NCI-H2029 (cell line): Measurements from ENCODE around the gene MDM2.

ENCODE experiments used
- DNase-seq: peaks from one replicate; lab custom pipeline; 2025; lab: John Stamatoyannopoulos, UW

Gene MDM2

DNA sequence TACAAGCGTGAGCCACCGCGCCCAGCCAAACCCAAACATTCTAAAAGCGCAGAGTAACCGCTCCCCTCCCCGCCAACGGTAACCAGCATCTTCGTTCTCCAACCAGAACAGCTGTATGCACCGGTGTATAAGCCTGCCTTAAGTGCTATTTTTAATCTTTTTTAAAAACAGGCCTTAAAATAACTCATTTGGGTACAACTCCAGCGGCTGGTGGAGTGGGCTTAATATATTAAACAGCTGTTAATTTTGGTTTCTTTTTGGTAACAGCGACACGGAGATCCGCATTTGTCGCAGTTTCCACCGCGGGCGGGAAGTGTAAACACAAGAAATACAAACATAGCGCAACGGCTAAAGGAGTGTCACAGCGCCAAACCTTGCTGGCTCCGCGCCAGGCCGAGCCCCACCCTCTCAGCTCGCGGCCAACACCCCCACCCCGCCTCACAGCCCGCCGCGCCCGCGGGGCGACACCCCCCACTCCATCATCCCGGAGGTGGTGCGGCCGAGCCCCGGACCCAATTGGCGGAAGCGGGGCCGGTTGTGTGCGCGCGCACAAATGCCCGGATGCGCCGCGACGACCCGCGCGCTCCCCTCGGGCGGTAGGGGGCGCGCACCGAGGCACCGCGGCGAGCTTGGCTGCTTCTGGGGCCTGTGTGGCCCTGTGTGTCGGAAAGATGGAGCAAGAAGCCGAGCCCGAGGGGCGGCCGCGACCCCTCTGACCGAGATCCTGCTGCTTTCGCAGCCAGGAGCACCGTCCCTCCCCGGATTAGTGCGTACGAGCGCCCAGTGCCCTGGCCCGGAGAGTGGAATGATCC is at the start of gene MDM2:
Gene MDM2, plus strand, starts transcription at position 602 of the 812 bp plus-strand sequence. CDS start 301 bp downstream, outside the sequence.
- DNase-seq: peak; percentile 93

DNA sequence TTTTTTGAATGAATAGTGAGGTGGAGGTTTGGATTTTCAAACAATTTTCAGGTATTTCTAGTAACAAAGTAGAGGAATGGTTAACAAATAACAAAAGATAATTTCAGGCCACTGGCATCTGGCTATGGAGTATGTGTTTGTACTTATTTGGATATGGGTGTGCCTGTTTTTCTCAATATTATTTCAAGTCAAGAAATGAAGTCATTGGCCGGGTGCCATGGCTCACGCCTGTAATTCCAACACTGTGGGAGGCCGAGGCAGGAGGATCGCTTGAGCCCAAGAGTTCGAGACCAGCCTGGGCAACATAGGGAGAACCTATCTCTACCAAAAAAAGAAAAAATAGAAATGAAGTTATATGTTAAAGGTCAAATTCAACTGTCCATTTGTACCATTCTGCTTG is 48.1 kb upstream of the MDM2 start:
- DNase-seq: no peak

DNA sequence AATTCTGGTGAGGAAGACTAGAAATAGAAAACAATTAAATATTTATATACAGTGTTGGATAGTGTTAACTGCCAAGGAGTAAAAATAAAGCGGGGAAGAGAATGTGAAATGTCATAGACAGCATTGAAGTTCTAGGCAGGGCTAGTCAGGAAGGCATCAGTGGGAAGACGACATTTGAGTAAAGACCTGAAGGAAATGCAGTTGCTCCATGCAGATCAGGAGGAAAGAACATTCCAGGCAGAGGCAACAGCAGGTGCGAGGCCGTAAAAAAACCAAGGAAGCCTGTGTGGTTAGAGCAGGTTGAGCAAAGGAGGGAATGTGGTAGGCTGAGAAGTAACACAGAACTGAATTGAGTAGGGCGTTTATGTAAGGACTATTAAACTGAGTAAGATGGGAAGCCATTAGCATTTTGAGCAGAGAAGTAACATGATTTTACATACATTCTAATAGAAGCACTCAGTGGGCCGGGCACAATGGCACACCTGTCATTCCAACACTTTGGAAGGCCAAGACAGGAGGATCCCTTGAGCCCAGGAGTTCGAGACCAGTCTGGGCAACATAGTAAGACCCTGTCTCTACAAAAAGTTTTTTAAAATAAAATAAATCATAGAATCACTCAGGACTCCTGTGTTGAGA is 47.1 kb upstream of the MDM2 start:
- no peak for DNase-seq

DNA sequence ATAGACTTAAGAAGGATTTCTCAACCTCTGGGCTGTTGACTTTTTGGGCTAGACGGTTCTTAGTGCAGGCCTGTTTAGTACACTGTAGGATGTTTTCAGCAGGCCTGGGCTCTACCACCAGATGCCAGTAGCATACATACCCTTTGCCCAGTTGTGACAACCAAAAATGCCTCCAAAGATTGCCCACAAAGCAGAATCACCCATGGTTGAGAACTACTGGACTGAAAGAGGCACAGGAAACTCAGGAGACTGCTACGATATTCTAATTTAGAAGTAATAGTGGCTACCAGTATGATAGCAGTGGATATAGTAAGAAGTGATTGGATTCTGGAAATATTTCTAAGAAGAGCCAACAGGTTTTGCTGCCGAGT is 46.5 kb upstream of the MDM2 start:
- DNase-seq: no peak

DNA sequence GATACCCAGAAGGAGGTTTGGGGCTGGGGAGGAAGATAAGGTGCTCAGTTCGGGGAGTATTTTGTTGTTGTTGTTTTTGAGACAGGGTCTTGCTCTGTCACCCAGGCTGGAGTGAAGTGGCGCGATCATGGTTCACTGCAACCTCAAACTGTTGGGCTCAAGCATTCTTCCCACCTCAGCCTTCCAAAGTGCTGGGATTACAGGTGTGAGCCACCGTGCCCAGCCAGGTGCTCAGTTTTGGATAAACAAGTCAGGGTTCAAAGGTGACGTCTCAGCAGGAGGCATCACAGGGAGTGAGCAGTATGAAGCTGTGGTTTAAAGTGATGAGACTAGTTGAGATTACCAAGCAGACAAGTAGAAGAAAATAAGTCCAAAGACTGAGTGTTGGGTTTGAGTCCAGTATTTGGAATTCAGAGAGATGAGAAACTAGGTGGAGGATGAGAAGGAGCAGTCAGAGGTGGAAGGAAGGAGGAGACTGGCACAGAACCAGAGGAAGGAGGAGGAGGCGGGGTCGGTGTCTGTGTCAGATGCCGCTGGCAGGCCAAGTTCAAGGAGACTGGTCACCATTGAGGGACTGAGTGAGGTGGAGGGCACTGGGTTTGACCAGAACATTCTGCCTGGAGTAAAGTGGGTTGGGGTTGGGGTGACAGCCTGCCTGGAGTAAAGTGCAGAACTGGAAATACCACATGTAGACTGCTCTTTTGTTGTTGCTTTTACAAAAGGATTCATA is 45.9 kb upstream of the MDM2 start:
- no peak for DNase-seq

DNA sequence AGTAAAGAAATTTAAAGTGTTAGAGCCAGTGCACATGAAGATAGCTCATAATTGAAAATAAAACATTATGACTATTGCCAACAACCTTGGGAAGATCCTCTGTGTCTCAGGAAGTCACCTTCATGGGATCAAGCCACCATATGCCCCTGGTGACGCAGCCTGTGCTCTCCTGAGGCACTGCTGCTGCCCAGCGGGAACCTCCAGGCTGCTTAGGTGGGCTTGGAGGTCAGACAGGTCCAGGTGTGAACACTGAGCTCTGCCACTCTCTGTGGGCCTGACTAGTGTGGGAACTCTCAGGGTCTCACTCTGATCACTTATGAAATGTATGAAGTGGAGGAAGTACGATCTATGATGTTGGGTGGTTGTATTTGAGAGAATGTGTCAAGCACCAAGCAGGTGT is 45.3 kb upstream of the MDM2 start:
- no peak for DNase-seq

DNA sequence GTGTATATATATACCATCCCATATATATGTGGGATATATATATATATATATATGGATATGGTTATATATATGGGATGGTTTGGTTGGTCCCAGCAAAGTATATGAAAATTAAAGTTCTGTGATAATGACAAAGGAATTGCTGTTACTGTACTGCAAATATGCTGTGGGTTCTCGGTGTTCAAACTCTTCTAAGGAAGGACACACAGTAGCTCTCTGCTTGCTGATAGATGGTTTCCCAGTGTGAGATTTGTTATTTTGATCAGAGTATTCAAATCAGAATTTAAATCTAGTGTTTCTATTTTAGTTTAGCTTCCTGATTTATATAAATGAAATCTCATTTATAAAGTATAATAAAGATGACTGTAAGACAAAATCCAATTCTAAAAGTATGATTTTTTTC is 42.3 kb upstream of the MDM2 start:
- DNase-seq: no peak

DNA sequence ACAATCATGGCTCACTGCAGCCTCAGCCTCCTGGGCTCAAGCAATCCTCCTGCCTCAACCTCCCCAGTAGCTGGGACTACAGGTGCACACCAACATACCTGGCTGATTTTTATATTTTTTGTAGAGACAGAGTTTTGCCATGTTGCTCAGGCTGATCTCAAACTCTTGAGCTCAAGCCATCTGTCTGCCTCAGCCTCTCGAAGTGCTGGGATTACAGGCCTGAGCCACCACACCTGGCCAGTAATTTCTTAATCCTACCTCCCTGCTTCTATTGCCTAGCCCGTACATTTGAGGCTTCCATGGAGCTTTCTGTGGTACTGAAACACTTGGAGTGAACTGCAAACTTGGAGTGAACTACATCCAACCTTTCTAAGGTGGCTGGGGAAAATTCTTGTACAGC is 41.3 kb upstream of the MDM2 start:
- no peak for DNase-seq

DNA sequence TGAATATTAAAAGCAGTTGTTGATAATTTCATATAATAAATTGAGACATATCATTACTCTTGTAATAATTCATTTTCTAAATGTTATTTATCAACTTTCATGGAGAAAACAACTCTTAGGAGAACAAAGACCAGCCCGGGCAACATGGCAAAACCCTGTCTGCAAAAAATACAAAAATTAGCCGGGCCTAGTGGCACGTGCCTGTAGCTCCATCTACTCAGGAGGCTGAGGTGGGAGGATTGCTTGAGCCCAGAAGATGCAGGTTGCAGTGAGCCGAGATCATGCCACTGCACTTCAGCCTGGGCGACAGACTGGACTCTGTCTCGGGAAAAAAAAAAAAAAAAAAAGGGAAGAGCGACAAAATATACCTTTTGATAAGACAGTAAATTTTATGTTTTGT is 40.8 kb upstream of the MDM2 start:
- no peak for DNase-seq

DNA sequence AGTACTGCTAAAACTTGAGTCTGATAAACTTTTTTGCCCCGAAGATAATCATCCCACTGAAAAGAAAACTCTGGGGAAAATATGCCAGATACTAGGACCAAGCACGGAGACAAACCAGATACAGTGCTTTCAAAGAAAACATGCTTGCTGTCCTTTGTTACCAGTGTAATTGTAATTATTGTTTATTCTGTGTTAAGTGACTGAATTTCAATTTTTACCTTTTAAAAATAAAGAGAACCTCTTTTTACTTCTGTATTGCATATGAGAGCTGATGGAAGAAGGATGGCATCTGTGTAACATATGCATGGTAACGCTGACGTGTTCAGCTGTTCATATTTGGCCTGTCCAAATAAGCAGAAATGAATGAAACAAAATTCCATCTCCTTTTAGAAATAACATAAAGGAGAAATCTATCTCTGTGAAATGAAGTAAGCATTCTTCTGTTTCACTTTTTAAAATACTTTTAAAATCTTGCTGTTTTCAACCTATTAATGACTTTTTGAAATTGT is 39.5 kb upstream of the MDM2 start:
- no peak for DNase-seq

DNA sequence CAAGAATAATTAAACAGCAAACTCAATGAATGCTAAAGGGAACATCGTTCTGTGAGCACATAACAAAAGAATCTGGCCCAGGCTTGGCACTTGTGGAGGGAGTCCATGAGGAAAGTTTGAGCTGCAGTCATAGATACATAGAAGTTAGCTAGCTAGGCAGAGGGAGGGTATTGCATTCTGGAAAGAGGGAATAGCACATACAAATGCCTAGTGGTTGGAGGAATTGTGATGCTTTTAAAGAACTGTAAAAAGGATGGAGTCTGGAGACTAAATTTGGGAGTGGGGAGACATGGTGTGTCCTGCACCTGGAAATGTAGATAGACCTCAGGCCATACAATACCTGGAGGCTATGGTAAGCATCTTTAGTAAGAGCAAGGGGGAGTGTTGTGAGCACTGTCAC is 38.0 kb upstream of the MDM2 start:
- no peak for DNase-seq

DNA sequence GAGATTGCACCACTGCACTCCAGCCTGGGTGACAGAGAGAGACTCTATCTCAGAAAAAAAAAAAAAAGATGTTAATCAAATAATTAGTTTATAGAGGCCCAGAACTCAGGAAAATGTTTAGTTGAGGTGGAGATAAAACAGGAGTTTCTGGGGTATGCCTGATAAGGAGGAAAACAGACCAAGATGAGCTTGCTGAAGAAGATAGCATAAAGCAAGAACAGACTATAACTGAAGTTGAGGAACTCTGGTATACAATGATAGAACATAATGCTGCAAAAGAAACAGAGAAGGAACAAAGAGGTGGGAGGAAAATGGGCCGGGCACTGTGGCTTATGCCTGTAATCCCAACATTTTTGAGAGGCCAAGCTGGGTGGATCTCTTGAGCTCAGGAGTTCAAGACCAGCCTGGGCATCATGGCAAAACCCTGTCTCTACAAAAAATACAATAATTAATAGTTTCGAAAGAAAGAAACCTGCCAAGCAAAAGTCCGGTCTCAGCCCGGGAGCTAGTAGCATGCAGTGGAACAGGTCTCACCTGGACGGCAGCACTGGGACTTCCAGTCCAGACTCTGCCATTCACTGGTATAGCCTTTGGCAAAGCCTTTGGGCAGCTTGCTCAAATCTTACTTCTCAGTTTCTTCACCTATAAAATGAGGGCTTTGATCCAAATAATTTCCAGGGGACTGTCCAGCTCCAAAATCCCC is 36.6 kb upstream of the MDM2 start:
- no peak for DNase-seq

DNA sequence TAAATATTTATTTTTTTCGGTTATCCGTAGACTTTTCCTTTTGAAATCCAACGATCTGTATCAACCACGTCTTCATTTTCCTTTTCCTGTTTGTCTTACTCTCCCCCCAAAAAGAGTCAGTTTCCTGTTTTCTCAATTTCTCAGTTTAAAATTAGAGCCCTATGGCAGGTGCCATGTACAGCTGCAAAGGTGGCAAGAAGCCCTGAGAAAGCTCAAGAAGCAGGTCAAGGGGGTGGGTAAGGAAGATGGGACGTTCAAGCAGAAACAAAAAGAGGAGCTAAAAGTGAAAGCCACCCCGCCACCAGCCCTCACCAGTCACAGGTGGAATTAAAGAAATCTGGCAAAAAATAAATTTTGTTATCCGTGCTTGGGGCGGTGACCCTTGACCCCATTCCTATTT is 35.3 kb upstream of the MDM2 start:
- DNase-seq: no peak

DNA sequence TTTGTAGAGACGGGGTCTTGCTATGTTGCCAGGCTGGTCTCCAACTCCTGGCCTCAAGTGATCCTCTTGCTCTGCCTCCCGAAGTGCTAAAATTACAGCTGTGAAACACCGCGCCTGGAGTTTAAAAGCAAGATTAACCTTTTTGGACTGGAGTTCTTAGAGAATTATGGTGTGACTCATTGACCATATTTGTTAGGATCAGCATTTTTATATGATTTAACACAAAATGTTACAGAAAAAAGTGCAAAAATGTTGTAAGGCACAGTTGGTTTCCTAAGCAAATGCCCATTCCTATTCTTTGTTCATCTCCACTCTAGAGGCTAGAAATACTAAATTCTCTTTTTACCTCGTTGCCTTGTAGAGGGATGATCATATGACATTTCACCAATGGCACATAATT is 34.4 kb upstream of the MDM2 start:
- DNase-seq: no peak

DNA sequence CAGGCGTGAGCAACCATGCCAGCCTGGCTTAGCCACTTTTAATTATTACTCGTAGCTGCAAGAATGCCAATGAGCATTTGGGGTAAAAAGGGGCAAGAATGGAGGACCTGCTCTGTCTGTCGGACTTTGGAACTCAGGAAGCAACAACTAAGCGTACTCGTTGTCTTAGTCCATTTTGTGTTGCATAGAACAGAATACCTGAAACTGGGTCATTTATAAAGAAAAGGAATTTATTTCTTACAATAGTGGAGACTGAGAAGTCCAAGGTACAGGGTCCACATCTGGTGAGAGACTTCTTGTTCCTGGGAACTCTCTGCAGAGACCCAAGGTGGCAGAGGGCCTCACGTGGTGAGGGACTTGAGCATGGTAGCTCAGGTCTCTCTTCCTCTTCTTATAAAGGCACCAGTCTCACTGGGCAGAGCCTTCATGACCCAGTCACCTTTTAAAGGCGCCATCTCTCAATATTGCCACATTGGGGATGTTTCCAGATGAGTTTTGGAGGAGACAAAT is 32.8 kb upstream of the MDM2 start:
- DNase-seq: no peak

DNA sequence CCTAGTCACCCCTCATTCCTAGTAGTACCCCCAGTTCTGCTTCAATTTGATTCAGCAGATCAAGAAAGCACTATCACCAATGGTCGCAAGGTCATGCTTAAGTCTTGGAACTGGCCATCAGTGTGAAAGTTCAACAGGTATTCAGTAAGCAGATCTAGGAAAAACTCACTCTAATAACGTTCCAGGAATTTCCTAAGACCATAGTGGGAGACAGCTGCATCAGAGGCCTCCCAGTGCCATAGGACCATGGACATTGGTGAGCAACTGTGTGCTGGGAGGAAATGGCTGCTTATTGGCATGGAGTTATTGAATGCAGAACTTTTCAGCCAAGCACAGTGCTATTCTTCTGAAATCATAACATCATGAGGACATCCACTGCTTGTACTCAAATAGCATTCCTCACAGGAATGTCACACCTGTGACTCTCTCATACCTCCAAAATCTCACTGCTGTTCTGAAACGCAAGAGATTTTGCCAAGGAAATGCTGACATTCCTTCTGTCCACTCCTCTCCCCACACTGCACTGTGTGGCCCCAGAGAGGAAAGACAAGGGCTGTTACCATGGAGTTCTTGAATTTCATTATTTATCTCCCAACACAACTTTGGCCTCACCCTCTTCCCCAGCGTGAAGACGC is 30.9 kb upstream of the MDM2 start:
- DNase-seq: no peak

DNA sequence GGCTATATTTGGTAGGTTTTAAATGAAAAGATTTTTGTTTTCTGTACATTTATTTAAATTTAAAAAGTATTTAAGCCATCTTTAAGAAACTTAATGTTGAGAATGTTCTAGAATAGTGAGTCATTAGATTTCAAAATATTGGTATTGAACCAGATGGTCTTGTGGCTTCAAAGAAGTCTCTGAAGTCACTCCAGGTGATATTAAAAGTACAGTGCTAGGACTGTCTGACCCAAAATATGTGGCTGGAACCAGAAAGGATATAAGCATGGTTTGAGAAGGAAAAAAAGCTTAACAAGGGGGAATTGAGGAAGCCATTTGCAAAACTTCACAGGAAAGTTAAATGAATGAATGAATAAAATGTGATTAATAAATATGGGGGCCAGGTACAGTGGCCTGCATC is 28.7 kb upstream of the MDM2 start:
- DNase-seq: no peak

DNA sequence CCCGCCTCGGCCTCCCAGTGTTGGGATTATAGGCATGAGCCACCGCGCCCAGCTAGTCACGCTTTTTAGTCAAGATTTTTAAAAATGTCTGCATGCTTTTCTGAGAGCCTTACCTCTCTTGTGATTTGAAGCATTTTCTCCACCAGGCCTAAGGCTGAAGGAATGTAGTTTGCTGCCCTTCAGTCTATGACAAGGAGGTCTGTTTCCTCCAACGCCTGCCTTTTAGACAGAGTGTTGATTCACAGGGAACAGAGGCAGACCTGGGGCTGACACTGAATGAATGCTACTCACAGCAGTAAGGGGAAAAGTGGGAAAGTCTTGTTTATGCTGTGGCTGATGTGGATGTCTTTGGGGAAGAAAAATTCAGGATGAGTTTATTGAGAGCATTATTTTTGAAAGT is 27.2 kb upstream of the MDM2 start:
- DNase-seq: no peak

DNA sequence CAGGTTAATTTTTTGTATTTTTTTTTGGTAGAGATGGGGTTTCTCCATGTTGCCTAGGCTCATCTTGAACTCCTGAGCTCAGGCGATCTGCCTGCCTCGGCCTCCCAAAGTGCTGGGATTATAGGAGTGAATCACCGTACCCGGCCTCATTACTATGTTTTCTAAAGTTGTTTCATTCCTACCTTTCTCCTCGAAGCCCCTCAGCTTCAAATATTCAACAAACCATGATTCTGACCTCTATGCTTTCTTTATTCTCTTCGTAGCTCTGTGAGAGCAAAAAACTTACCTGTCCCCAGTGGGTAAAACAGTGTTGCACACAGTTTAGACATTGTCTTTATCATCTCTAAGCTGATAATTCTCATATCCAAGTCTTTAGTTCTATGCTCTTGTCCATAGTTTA is 26.2 kb upstream of the MDM2 start:
- no peak for DNase-seq

DNA sequence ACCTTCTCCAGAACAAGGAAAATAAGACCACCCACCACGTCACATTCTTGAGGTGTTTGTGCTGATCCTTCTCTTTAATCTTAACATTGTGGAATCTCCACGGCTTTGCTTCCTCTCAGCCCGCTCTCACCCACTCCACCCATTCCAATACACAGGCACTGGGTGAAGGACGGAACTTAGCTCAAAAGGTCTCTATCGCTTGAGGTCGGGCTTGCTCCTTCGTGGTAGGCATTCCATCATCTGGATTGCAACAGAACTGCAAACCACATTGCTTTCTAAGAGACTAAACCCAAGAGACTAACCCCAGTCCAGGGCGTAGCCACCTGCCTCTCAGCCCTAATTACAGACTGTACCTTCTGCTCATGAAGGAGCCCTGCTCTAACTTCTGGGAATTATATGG is 24.0 kb upstream of the MDM2 start:
- DNase-seq: no peak

DNA sequence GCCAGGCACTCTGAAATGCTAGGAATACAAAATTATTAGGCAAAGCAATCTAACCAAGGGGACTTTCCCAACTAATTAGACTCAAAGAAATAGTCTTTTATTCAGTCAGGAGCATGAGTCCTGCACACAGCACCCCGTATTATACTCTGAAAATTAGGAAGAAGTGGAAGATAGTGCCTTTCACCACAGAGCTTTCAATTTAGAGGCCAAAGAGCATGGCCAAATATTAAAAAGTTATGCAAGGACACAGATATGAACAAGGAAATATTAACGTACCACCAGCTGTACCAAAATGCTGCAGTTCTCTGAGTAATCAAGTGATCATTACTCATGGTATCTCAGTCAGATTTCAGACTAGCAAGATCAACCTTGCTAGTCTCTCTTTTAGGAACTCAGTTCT is 22.6 kb upstream of the MDM2 start:
- no peak for DNase-seq

DNA sequence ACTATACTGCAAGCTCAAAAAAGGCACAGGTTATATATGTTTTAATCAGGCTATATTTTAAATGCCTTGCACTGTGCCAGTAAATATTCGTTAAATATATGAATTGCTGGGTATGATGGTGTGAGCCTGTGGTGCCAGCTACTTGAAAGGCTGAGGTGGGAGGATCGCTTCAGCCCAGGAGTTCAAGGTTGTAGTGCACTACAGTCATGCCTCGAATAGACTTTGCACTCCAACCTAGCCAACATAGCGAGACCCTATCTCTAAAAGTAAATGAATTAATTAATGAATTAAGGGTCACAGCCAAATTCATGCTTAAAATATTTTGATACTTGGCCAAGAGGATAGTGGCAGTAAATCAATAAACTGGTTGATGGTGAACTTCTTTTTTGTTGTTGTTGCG is 22.2 kb upstream of the MDM2 start:
- no peak for DNase-seq
